Suprapubic skin (tissue), 3 donors: Measurements from ENCODE around the gene USP6NL.

Experiments used
- POLR2A ChIP-seq, 2 donors: fragments of 450-650 bp; IDR thresholded peaks; one replicate each; pipeline ENCODE4 v1.6.1; 2017; ENCODE audit warnings: antibody characterized with exemption in 2 of 2, mild to moderate bottlenecking in 2 of 2, moderate library complexity in 2 of 2
- TF ChIP-seq, protein P1 (sequence below), 2 donors: fragments of 200-600 bp in 1 of 2; fragments of 450-650 bp in 1 of 2; sonication (generic) in 1 of 2; IDR thresholded peaks; one replicate each; pipeline ENCODE4 v1.5.1; 2016 to 2019; ENCODE audit warnings: antibody characterized with exemption in 2 of 2, mild to moderate bottlenecking in 1 of 2, moderate library complexity in 1 of 2

DNA sequence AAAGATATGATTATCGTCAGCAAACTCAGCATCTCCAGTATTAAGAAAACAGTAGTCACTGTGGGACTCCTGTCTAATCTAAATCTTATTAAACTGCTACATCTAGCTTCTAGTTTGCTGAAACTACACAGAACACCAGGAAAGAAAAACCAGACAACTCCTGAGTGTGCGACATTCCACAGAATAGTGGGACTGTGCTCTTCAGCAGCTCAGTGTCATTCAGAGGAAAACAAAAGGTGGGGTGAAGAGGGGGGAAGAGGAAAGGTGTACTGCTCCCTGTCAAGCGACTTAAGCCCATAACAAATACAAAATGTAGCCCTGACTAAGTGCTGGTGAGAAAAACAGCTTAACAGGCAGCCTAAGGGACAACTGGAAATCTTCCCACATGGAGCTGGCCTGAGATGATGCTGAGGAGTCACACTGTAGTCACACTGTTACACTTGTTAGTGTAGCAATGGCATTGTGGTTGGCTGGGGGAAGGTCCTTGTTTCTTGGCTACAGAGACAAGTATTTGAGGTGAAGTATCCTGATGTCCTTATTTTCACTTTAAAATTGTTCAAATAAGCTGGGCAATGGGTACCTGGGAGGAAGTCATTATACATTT is 135.5 kb downstream of the USP6NL start:
- TF ChIP-seq, protein P1, sequence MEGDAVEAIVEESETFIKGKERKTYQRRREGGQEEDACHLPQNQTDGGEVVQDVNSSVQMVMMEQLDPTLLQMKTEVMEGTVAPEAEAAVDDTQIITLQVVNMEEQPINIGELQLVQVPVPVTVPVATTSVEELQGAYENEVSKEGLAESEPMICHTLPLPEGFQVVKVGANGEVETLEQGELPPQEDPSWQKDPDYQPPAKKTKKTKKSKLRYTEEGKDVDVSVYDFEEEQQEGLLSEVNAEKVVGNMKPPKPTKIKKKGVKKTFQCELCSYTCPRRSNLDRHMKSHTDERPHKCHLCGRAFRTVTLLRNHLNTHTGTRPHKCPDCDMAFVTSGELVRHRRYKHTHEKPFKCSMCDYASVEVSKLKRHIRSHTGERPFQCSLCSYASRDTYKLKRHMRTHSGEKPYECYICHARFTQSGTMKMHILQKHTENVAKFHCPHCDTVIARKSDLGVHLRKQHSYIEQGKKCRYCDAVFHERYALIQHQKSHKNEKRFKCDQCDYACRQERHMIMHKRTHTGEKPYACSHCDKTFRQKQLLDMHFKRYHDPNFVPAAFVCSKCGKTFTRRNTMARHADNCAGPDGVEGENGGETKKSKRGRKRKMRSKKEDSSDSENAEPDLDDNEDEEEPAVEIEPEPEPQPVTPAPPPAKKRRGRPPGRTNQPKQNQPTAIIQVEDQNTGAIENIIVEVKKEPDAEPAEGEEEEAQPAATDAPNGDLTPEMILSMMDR (IDR thresholded peaks at IDR 0.05), result no peak
- TF ChIP-seq POLR2A (IDR thresholded peaks at IDR 0.05), result no peak
